GM19438 (cell line): ENCODE results near the gene CKB.

Experiments
- ATAC-seq: cut with Tn5 transposase; IDR thresholded peaks from one replicate; pipeline ENCODE4 v1.9.1; 2021; ENCODE audit warnings: low read depth; ENCODE audit not compliant: unreplicated experiment

CKB gene

DNA sequence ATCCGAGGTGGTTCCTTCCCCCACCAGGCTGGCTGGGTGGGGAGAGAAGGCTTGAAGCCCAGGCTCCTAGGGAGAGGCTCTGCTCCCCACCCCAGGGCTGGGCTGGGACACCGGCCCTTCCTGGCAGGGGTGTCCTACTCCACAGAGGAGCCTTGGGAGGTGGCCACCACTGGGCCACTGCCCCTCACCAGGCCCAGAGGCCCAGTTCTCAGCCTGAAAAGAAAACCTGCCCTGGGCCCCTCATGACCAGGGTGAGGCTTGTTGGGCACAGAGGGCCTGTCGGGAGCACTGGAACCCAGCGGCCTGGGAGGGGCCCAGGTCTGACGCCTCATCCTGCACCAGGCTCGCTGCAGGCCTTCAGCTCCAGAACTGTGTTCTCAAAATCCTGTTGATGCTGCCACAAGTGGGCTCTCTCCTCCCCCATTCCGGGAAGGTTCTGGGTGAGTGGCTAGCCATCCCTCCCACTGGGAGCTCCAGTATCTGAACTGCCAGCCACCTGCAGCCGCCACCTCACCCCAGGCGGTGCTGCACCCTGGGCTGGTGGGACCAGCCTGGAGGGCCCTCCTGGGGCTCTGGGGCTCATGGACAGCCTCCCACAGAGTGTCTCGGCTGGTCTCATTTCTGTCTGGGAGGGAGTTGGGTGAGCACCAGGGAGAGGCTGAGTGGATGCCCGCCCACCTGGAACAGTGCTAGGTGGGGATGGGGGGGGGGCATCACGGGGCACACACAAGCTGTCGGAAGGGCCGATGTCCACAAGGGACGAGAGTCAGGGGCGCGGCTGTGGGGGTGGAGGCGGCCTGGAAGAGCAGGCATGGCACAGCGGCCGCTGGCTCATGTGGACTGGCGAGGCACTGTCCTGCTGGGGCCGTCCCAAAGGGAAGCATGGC lies 28.1 kb upstream of the CKB start:
- no peak for ATAC-seq

GRCh38 chr14:103549361-103550311 lies 27.0 kb upstream of the CKB start:
- ATAC-seq, result no peak

DNA sequence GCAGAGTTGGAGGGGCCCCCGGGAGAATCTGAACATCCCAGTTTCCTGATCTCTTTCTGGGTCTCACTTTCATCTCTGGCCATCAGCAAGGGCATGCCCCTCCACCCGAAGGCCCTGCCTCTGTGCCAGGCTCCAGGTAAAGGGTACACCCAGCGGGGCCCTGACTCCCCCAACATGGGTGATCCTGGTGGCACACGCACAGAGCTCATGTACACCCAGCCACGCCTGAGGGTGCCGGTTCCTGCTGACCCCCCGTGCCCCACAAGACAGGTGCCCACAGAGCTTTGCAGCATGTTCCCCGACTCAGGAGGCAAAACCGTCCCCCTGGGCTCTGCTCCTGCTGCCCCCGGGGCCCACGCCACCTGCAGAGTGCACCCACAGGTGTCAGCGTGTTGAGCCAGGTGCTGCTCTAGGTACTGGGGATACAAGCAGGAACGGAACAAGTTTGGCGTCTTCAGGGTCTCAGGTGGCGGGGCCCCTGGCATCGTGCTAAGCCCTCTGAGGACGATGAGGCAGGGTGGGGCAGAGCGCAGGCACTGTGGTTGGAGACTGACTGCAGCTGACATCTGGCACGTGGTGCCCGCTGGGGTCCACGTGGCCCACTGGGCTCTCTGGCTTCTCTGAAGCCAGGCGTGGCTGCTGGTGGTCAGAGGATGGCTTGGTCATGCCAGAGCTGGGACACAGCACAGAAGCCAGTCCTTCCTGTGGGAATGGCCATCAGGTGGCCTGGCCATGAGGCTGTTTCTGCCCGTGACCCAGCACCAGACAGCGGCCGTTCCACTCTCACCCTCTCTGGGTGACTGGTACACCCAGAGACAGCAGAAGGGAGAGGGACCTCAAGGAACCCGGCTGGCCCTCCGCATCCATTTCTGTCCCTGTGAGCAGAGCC lies 26.1 kb upstream of the CKB start:
- ATAC-seq, result no peak

- ATAC-seq, result no peak
Measured at GRCh38 chr14:103547941-103548462, 25.4 kb upstream of the CKB start.

- ATAC-seq, result no peak
Measured at GRCh38 chr14:103547455-103547940, 24.9 kb upstream of the CKB start.

DNA sequence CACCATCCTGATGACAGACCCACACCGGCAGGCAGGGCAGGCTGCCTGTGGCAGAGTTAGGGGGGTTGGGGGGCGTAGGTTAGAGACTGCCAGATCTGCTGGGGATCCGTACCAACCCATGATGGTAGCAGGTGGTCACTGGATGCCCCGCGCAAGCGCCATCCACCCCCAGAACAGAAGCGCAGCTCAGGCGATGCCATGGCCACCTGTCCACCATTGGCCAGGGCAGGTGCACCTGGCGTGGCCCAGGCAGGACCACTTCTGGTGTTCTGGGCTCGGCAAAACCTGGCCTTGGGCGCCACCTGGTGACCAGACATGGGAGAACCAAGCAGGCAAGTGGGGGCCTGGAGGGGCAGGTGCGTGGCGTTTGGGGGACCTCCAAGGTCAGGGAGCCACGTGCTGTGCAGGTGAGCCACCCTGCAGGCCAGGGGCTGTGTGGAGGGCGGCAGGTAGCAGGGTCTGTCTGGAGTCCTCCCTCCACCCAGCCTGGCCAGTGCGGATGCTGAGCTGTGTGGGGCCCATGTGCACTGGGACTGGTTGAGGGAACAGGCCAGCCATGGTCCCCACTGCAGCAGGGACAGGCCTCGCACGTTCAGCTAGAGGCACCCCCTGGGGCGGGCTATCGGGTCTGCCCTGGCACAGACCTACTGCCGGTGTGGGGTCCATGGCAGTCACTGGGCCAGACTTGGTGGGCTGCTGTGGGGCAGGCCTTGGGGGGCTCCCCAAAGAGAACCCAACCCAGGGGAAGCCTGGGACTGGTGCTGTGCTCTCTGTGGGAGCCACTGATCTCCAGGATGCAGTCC lies 24.2 kb upstream of the CKB start:
- ATAC-seq, result no peak

- ATAC-seq, result no peak
Measured at GRCh38 chr14:103545915-103546651, 23.5 kb upstream of the CKB start.

DNA sequence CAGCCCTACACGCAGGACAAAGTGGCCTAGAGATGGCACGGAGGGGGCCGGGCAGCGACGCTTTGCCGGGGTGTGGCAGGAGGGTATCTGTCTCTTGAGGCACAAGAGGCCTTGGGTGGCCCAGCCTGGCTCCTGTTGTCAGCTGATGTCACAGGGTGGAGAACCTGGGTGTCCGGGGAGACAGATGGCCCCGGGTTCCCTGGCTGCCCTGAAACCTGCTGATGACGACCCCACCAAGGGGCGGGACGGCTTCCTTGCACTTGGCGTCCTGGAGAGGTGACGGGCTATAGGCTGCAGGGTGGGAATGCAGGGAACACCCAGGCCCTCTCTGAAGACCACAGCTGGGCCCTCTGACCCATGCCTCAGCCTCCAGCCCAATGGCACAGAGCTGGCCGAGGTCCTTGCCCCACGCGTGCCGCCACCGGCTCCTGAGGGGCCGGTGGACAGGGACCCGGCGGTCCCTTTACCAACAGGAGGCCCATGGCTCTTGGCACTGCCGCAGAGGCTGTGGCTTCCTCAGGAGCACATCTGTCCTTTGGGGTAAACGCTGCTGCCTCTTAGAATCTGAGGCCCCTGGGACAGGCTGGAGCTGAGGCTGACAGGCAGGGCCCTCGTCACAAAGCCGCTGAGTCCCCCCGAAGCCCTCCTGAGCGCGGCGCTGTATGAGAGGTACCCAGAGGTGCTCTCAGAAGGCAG lies 22.7 kb upstream of the CKB start:
- ATAC-seq, result no peak

- no peak for ATAC-seq
Measured at GRCh38 chr14:103544388-103545218, 22.0 kb upstream of the CKB start.

DNA sequence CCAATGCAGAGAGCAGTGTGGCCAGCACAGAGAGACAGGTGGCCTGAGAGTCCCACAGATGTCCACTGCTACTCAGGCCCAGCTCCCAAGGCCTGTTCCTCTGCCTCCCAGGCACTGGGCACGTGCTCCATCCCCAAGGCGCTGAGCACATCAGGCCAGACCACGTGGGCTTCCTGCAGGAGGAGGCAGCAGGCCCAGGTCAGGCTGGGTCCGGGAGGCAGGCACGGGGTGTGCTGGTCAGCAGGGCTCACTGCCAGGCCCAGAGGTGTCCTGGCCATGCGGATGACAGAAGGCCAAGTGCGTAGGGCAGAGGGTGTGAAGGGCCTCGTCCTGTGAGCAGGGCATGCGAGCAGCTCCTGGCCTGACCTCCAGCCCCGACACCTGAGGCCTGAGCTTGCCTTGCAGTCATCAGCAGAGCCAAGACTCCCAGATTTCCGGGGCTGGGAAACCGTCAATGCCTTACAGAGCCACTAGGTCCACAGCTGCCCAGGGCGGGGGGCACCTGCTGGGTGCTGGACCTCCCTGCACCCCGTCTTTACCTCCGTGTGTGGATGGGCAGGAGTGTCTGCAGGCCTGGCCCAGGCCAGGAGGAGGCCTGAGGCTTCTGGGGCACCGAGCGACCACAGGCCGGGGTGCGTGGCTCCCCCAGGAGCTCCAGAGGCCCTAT lies 21.2 kb upstream of the CKB start:
- no peak for ATAC-seq

GRCh38 chr14:103543140-103543539 lies 20.5 kb upstream of the CKB start:
- ATAC-seq, result no peak

GRCh38 chr14:103542605-103543088 lies 20.0 kb upstream of the CKB start:
- no peak for ATAC-seq

DNA sequence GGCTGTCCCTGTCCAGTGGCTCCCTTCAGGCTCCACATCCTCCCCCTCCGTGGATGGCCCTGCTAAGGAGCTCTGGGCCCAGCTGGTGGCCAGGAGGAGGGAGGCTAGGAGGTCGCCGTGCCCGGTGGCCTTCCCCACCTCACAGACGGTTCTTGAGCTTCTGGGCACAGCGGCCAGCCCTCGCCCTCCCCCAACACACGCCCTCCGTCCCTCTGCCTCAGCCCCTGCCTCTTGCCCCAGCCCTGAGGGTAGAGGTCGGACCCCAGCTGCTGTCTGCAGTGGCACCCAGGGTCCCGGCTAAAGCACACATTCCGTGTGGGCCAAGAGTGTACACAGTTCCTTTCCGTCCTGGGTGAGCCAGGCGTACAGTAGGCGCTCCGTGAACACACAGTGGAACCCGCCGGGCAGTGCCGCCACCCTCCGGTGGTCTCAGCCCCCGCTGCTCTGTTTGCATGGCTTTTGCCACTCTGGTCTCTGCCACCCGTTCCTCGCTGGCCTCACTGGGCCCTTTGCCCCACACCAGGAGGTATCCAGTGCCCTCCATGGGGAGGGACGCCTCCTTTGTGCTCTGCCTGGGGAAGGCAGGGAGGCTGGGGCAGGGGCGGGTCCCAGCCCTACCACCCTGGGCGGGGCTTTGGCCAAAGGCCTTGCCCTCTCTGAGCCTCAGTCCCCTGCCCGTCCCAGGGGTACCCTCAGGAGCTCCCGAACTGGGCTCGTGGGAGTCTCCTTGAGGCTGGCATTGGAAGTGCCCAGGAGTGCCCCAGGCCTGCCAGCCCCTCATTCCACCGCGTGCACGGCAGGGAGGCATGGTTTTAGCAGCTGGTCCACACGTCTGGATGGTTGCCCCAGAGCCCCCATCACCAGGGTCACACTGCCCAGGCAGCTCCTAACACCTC lies 19.3 kb upstream of the CKB start:
- no peak for ATAC-seq

DNA sequence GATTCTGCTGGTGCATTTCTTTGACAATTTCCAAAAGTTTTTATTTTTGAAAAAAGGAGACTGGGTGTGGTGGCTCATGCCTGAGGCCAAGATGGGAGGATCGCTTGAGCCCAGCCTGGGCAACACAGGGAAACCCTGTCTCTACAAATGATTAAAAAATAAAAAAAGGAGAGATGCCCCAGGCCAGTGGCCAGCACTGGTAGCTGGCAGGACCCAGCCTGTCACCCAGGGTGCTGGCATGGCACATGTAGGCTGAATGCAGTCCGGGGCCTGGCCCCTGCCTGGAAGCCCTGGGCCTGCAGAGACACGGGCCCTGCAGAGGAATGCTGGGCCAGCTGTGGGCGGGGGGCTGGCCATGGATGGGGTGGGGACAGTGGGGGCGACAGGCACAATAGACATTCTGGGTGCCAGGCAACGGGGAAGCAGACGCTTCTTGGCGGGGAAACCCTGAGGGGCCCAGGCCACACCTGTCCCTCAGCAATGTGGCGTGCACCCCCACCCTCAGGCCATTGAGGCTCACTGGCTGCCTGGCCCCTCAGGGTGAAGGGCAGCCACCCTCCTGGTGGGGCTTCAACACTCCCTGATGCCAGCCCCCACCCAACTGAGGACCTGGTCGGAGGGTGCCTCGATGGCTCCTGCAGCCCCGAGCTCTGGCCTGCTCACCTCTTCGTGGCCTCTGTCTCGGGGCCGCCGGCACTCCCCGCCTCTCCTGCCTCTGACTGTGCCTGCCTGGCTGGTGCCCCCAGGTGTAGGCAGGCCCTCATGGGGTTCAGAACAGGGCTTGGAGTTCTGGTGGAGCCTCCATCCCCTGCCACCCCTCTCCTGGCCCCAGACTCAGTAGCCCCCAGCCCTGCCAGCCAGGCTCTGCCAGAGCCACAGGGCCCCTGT lies 18.4 kb upstream of the CKB start:
- no peak for ATAC-seq
